Dendritic cell treated with granulocyte-macrophage colony-stimulating factor and Interleukin-4, amounts not matched to agents 40 ng/mL and 50 ng/mL, for 4 days (primary cell): ENCODE data around the gene ATG4B.
A peak's percentile ranks its signal among the peaks of the same experiment; 100 is the strongest.

Experiments
- H3K27ac Mint-ChIP-seq: one replicate; pipeline ENCODE4 v1.8.0; 2022; ENCODE audit warnings: mild to moderate bottlenecking, mixed read lengths
- H3K27me3 Mint-ChIP-seq: one replicate; pipeline ENCODE4 v1.8.0; 2022; ENCODE audit warnings: mild to moderate bottlenecking, mixed read lengths
- H3K36me3 Mint-ChIP-seq: one replicate; pipeline ENCODE4 v1.8.0; 2022; ENCODE audit warnings: low read depth, mixed read lengths
- H3K4me1 Mint-ChIP-seq: one replicate; pipeline ENCODE4 v1.8.0; 2022; ENCODE audit warnings: low read depth, mixed read lengths
- H3K4me3 Mint-ChIP-seq: one replicate; pipeline ENCODE4 v1.8.0; 2022; ENCODE audit warnings: mild to moderate bottlenecking, moderate library complexity, mixed read lengths
- H3K9me3 Mint-ChIP-seq: one replicate; pipeline ENCODE4 v1.8.0; 2022; ENCODE audit warnings: mixed read lengths
- intact Hi-C: fragments of 100-400 bp; cut with micrococcal nuclease; formaldehyde crosslinking; loops from one replicate; pipeline ENCODE4 v1.15.0; 2022

The ATG4B gene

GRCh38 chr2:241638940-241639339, 1.4 kb downstream of the ATG4B start:
- intact Hi-C loops, result loop anchor here (10.0 kb wide), 1 partner anchor 284 kb away; the partner anchor contains the start of gene FARP2
- Mint-ChIP-seq H3K4me3 (no peak overlapping the region), H3K27ac (peak overlapping the region; percentile 11), H3K27me3 (no peaks in the 10 kb centered on the region), H3K4me1 (peaks cover 66% of the 10 kb centered on the region), H3K36me3 (peaks cover 48% of the 10 kb centered on the region), H3K9me3 (no peaks in the 10 kb centered on the region)

- H3K4me1 Mint-ChIP-seq, result peaks cover 66% of the 10 kb centered on the region
- intact Hi-C loops, result loop anchor here (10.0 kb wide), 1 partner anchor 285 kb away; the partner anchor contains the start of gene FARP2
- H3K4me3 Mint-ChIP-seq, result no peak overlapping the region
- no peaks in the 10 kb centered on the region for H3K27me3 Mint-ChIP-seq
- no peak overlapping the region for H3K27ac Mint-ChIP-seq
- H3K9me3 Mint-ChIP-seq, result no peaks in the 10 kb centered on the region
- peaks cover 52% of the 10 kb centered on the region for H3K36me3 Mint-ChIP-seq
Observed at GRCh38 chr2:241639385-241639784, 1.9 kb downstream of the ATG4B start.

- Mint-ChIP-seq H3K9me3 (no peaks in the 10 kb centered on the region), H3K27ac (no peak overlapping the region), H3K4me3 (no peak overlapping the region), H3K4me1 (peaks cover 57% of the 10 kb centered on the region), H3K36me3 (peaks cover 61% of the 10 kb centered on the region), H3K27me3 (no peaks in the 10 kb centered on the region)
- intact Hi-C loops, result no loop called here
Observed at GRCh38 chr2:241640165-241640795, 2.8 kb downstream of the ATG4B start.

GRCh38 chr2:241641631-241642030, 4.1 kb downstream of the ATG4B start:
- H3K9me3 Mint-ChIP-seq, result no peaks in the 10 kb centered on the region
- peak overlapping the region; percentile 13 for H3K27ac Mint-ChIP-seq
- no peaks in the 10 kb centered on the region for H3K27me3 Mint-ChIP-seq
- no peak overlapping the region for H3K4me3 Mint-ChIP-seq
- H3K36me3 Mint-ChIP-seq, result peaks cover 74% of the 10 kb centered on the region
- peaks cover 46% of the 10 kb centered on the region for H3K4me1 Mint-ChIP-seq
- intact Hi-C loops, result no loop called here

- Mint-ChIP-seq H3K27ac (no peak overlapping the region), H3K4me1 (peaks cover 22% of the 10 kb centered on the region), H3K4me3 (no peak overlapping the region), H3K9me3 (no peaks in the 10 kb centered on the region), H3K36me3 (peaks cover 58% of the 10 kb centered on the region), H3K27me3 (no peaks in the 10 kb centered on the region)
- intact Hi-C loops, result no loop called here
Observed at GRCh38 chr2:241645056-241645914, 7.8 kb downstream of the ATG4B start.

- H3K4me3 Mint-ChIP-seq, result no peak overlapping the region
- intact Hi-C loops, result no loop called here
- no peaks in the 10 kb centered on the region for H3K9me3 Mint-ChIP-seq
- H3K4me1 Mint-ChIP-seq, result peaks cover 14% of the 10 kb centered on the region
- H3K27me3 Mint-ChIP-seq, result no peaks in the 10 kb centered on the region
- peaks cover 58% of the 10 kb centered on the region for H3K36me3 Mint-ChIP-seq
- H3K27ac Mint-ChIP-seq, result no peak overlapping the region
Observed at GRCh38 chr2:241645915-241646645, 8.6 kb downstream of the ATG4B start.

GRCh38 chr2:241648453-241648852, 11.0 kb downstream of the ATG4B start:
- Mint-ChIP-seq H3K27me3 (no peaks in the 10 kb centered on the region), H3K4me3 (no peak overlapping the region), H3K36me3 (peaks cover 68% of the 10 kb centered on the region), H3K27ac (no peak overlapping the region), H3K9me3 (no peaks in the 10 kb centered on the region), H3K4me1 (no peaks in the 10 kb centered on the region)
- intact Hi-C loops, result no loop called here

- Mint-ChIP-seq H3K4me3 (no peak overlapping the region), H3K27ac (no peak overlapping the region), H3K4me1 (no peaks in the 10 kb centered on the region), H3K27me3 (no peaks in the 10 kb centered on the region), H3K9me3 (no peaks in the 10 kb centered on the region), H3K36me3 (peaks cover 69% of the 10 kb centered on the region)
- intact Hi-C loops, result no loop called here
Observed at GRCh38 chr2:241649404-241649803, 11.9 kb downstream of the ATG4B start.

GRCh38 chr2:241649927-241650326, 12.4 kb downstream of the ATG4B start:
- Mint-ChIP-seq H3K27ac (no peak overlapping the region), H3K9me3 (no peaks in the 10 kb centered on the region), H3K36me3 (peaks cover 69% of the 10 kb centered on the region), H3K27me3 (no peaks in the 10 kb centered on the region), H3K4me1 (no peaks in the 10 kb centered on the region), H3K4me3 (no peak overlapping the region)
- intact Hi-C loops, result no loop called here

GRCh38 chr2:241652142-241652541, 14.6 kb downstream of the ATG4B start:
- peaks cover 72% of the 10 kb centered on the region for H3K36me3 Mint-ChIP-seq
- H3K27me3 Mint-ChIP-seq, result no peaks in the 10 kb centered on the region
- H3K4me3 Mint-ChIP-seq, result no peak overlapping the region
- no peaks in the 10 kb centered on the region for H3K4me1 Mint-ChIP-seq
- intact Hi-C loops, result no loop called here
- no peak overlapping the region for H3K27ac Mint-ChIP-seq
- H3K9me3 Mint-ChIP-seq, result no peaks in the 10 kb centered on the region

- no peak overlapping the region for H3K4me3 Mint-ChIP-seq
- H3K4me1 Mint-ChIP-seq, result peaks cover 3% of the 10 kb centered on the region
- H3K36me3 Mint-ChIP-seq, result peaks cover 78% of the 10 kb centered on the region
- H3K27ac Mint-ChIP-seq, result no peak overlapping the region
- intact Hi-C loops, result no loop called here
- H3K9me3 Mint-ChIP-seq, result no peaks in the 10 kb centered on the region
- H3K27me3 Mint-ChIP-seq, result no peaks in the 10 kb centered on the region
Observed at GRCh38 chr2:241652722-241653121, 15.2 kb downstream of the ATG4B start.

- Mint-ChIP-seq H3K36me3 (peaks cover 84% of the 10 kb centered on the region), H3K27ac (no peak overlapping the region)
Observed at GRCh38 chr2:241653210-241653750, 15.8 kb downstream of the ATG4B start.

GRCh38 chr2:241654551-241654950, 17.1 kb downstream of the ATG4B start:
- intact Hi-C loops, result no loop called here
- no peaks in the 10 kb centered on the region for H3K9me3 Mint-ChIP-seq
- no peak overlapping the region for H3K4me3 Mint-ChIP-seq
- H3K27ac Mint-ChIP-seq, result no peak overlapping the region
- H3K4me1 Mint-ChIP-seq, result peaks cover 6% of the 10 kb centered on the region
- H3K36me3 Mint-ChIP-seq, result peaks cover 96% of the 10 kb centered on the region
- H3K27me3 Mint-ChIP-seq, result no peaks in the 10 kb centered on the region

More at GRCh38 chr2:241653210-241653750, 15.8 kb downstream of the ATG4B start:
- no peaks in the 10 kb centered on the region for H3K27me3 Mint-ChIP-seq
- H3K4me1 Mint-ChIP-seq, result peaks cover 6% of the 10 kb centered on the region
- H3K4me3 Mint-ChIP-seq, result no peak overlapping the region
- H3K9me3 Mint-ChIP-seq, result no peaks in the 10 kb centered on the region
- intact Hi-C loops, result no loop called here
